Fibroblast of lung (primary cell): ENCODE measurements around the gene FAM13A. TPM values are rescaled to one million over a fixed set of nuclear protein-coding genes. Genes with fewer than 3 reads are reported as not detected.

Experiments
- DNase-seq, 2 donors: peaks; one replicate each; pipeline versions ENCODE4 v3.0.0 to v3.0.0-alpha.2; 2010; ENCODE audit warnings: low read depth in 2 of 2
- H2AFZ ChIP-seq: 2 replicates; pipeline ENCODE4 v1.5.1; 2012; ENCODE audit warnings: low read length, control low read depth, inconsistent platforms
- H3K27ac ChIP-seq: 2 replicates; pipeline ENCODE4 v1.5.1; 2011; ENCODE audit warnings: low read length, control low read depth; ENCODE audit not compliant: insufficient read depth
- H3K27me3 ChIP-seq: 2 replicates; pipeline ENCODE4 v1.5.1; 2011; ENCODE audit warnings: mild to moderate bottlenecking, low read length; ENCODE audit not compliant: control insufficient read depth, insufficient read depth
- H3K36me3 ChIP-seq: 2 replicates; pipeline ENCODE4 v1.5.1; 2011; ENCODE audit warnings: low read length; ENCODE audit not compliant: control insufficient read depth, insufficient read depth
- H3K4me1 ChIP-seq: 2 replicates; pipeline ENCODE4 v1.5.1; 2011; ENCODE audit warnings: low read length; ENCODE audit not compliant: control insufficient read depth, insufficient read depth; ENCODE audit errors: extremely low read depth
- H3K4me2 ChIP-seq: 2 replicates; pipeline ENCODE4 v1.5.1; 2011; ENCODE audit warnings: low read length, control low read depth; ENCODE audit not compliant: insufficient read depth; ENCODE audit errors: extremely low read depth
- H3K4me3 ChIP-seq, 4 experiments: fragments of 200-600 bp in 1 of 4; sonication (generic) in 1 of 4; replicated peaks in 1 of 4; 2 replicates each; pipeline ENCODE4 v1.5.1; 2011 to 2016; ENCODE audit warnings: low read length in 4 of 4, low read depth in 3 of 4, mild to moderate bottlenecking in 3 of 4, control low read depth in 2 of 4, inconsistent platforms in 1 of 4, mixed read lengths in 1 of 4; ENCODE audit not compliant: insufficient read depth in 1 of 4; ENCODE audit errors: control extremely low read depth in 1 of 4
- H3K79me2 ChIP-seq: 2 replicates; pipeline ENCODE4 v1.5.1; 2012; ENCODE audit warnings: mild to moderate bottlenecking, low read length, inconsistent platforms; ENCODE audit not compliant: control insufficient read depth, insufficient read depth
- H3K9ac ChIP-seq: 2 replicates; pipeline ENCODE4 v1.5.1; 2011; ENCODE audit warnings: mild to moderate bottlenecking, low read length, control low read depth; ENCODE audit not compliant: insufficient read depth
- H3K9me3 ChIP-seq: 2 replicates; pipeline ENCODE4 v1.5.1; 2012; ENCODE audit warnings: low read depth, low read length; ENCODE audit not compliant: control insufficient read depth, insufficient read depth
- H4K20me1 ChIP-seq: 2 replicates; pipeline ENCODE4 v1.5.1; 2011; ENCODE audit warnings: low read length; ENCODE audit not compliant: control insufficient read depth, insufficient read depth; ENCODE audit errors: extremely low read depth
- CTCF ChIP-seq, 2 donors: IDR thresholded peaks in 1 of 2; conservative IDR thresholded peaks in 1 of 2; 1 replicate in 1 of 2; 2 replicates in 1 of 2; pipeline ENCODE4 v1.5.1; 2011 to 2012; ENCODE audit warnings: low read length in 2 of 2, control low read depth in 1 of 2, inconsistent platforms in 1 of 2, low read depth in 1 of 2, mild to moderate bottlenecking in 1 of 2
- EZH2 ChIP-seq: IDR thresholded peaks from 2 replicates; pipeline ENCODE4 v1.5.1; 2012; ENCODE audit warnings: low read length, control low read depth, mild to moderate bottlenecking; ENCODE audit errors: missing control alignments
- polyA plus RNA-seq, 2 donors: library from polyadenylated mRNA; depleted of rRNA in 1 of 2; stranded (reverse) in 1 of 2; unstranded in 1 of 2; fragments of >200 nt; gene quantifications; 2 replicates each; pipeline ENCODE4 v1.2.1, GENCODE V29; 2011 to 2012; ENCODE audit warnings: missing spikeins in 1 of 2
- total RNA-seq: library from RNA; depleted of rRNA; stranded (reverse); fragments of >200 nt; gene quantifications from 2 replicates; pipeline ENCODE4 v1.2.1, GENCODE V29; 2014

Gene FAM13A
- total and polyA plus RNA-seq, 2 donors (not counting 1 experiment from before 2014, with no cell fraction given), result 14.3 to 23.9 TPM

- H3K79me2 ChIP-seq, result no peaks in the 10 kb centered on the region
- no peak overlapping the region for H3K4me3 ChIP-seq
- no peak overlapping the region for H3K4me2 ChIP-seq
- no peak overlapping the region for H2AFZ ChIP-seq
- TF ChIP-seq EZH2, result no peak
- no peak for TF ChIP-seq CTCF (conservative IDR thresholded peaks at IDR 0.05 in 1 of 2, IDR thresholded peaks at IDR 0.05 in 1 of 2; ENCODE audit: low read depth in 1 of 2, low read length in 2 of 2)
- no peaks in the 10 kb centered on the region for H3K36me3 ChIP-seq
- H3K9me3 ChIP-seq, result no peaks in the 10 kb centered on the region
- no peak overlapping the region for H3K9ac ChIP-seq
- DNase-seq, result no peak
- H3K27me3 ChIP-seq, result no peaks in the 10 kb centered on the region
- H3K27ac ChIP-seq, result no peak overlapping the region
- H4K20me1 ChIP-seq, result no peaks in the 10 kb centered on the region
- H3K4me1 ChIP-seq, result peaks cover 10% of the 10 kb centered on the region
Observed at GRCh38 chr4:88705223-88705622, 351.8 kb downstream of the FAM13A start.

GRCh38 chr4:88702782-88703181 is 354.2 kb downstream of the FAM13A start:
- H3K27ac ChIP-seq, result no peak overlapping the region
- no peak overlapping the region for H2AFZ ChIP-seq
- no peaks in the 10 kb centered on the region for H3K79me2 ChIP-seq
- no peaks in the 10 kb centered on the region for H3K36me3 ChIP-seq
- H4K20me1 ChIP-seq, result no peaks in the 10 kb centered on the region
- H3K4me1 ChIP-seq, result peaks cover 10% of the 10 kb centered on the region
- no peaks in the 10 kb centered on the region for H3K9me3 ChIP-seq
- no peak for TF ChIP-seq CTCF (conservative IDR thresholded peaks at IDR 0.05 in 1 of 2, IDR thresholded peaks at IDR 0.05 in 1 of 2; ENCODE audit: low read depth in 1 of 2, low read length in 2 of 2)
- no peak for TF ChIP-seq EZH2
- no peak overlapping the region for H3K4me3 ChIP-seq
- H3K4me2 ChIP-seq, result no peak overlapping the region
- no peaks in the 10 kb centered on the region for H3K27me3 ChIP-seq
- DNase-seq, result no peak
- no peak overlapping the region for H3K9ac ChIP-seq

GRCh38 chr4:88698519-88698918 is 358.5 kb downstream of the FAM13A start:
- Histone ChIP-seq H3K27ac (no peak overlapping the region), H2AFZ (no peak overlapping the region), H3K9ac (no peak overlapping the region), H3K27me3 (no peaks in the 10 kb centered on the region), H3K79me2 (no peaks in the 10 kb centered on the region), H3K9me3 (no peaks in the 10 kb centered on the region), H3K4me3 (no peak overlapping the region), H4K20me1 (no peaks in the 10 kb centered on the region), H3K4me1 (no peaks in the 10 kb centered on the region), H3K36me3 (no peaks in the 10 kb centered on the region), H3K4me2 (no peak overlapping the region)
- TF ChIP-seq EZH2 (no peak), CTCF (conservative IDR thresholded peaks at IDR 0.05 in 1 of 2, IDR thresholded peaks at IDR 0.05 in 1 of 2; ENCODE audit: low read depth in 1 of 2, low read length in 2 of 2) (no peak)
- no peak for DNase-seq
